WTC11 (cell line): Measurements from ENCODE around the gene SCO2. TPM values are rescaled to one million over a fixed set of nuclear protein-coding genes. Genes with fewer than 3 reads are reported as not detected.

Experiments
- ATAC-seq: fragments of 200-7000 bp; cut with Tn5 transposase; 2 replicates; pipeline ENCODE4 v1.10.0; 2021; ENCODE audit warnings: mild to moderate bottlenecking, moderate library complexity
- CTCF ChIA-PET: fragments of 300-600 bp; sonication (Branson Sonifier 250); formaldehyde crosslinking; loops from one replicate; lab custom pipeline; 2021; ENCODE audit warnings: antibody characterized with exemption; lab: Charles Lee
- POLR2A ChIA-PET: fragments of 350-600 bp; sonication (Branson Sonifier 250); formaldehyde crosslinking; loops from one replicate; lab custom pipeline; 2021; ENCODE audit warnings: antibody characterized with exemption; lab: Charles Lee
- DNase-seq: peaks from one replicate; pipeline ENCODE4 v3.0.0; 2021; ENCODE audit warnings: low spot score
- H3K27ac Mint-ChIP-seq: 2 replicates; pipeline ENCODE4 v1.8.0; 2021; ENCODE audit warnings: mixed read lengths
- H3K27me3 Mint-ChIP-seq: 2 replicates; pipeline ENCODE4 v1.8.0; 2021; ENCODE audit warnings: low read depth, mild to moderate bottlenecking, moderate library complexity, mixed read lengths
- H3K36me3 Mint-ChIP-seq: 2 replicates; pipeline ENCODE4 v1.8.0; 2021; ENCODE audit warnings: mixed read lengths
- H3K4me1 Mint-ChIP-seq: 2 replicates; pipeline ENCODE4 v1.8.0; 2022; ENCODE audit warnings: mixed read lengths
- H3K4me3 Mint-ChIP-seq: 2 replicates; pipeline ENCODE4 v1.8.0; 2021; ENCODE audit warnings: mild to moderate bottlenecking, moderate library complexity, mixed read lengths
- H3K9me3 Mint-ChIP-seq: 2 replicates; pipeline ENCODE4 v1.8.0; 2021; ENCODE audit warnings: mixed read lengths
- IRF2 ChIP-seq: sonication (generic); formaldehyde crosslinking; IDR thresholded peaks from 2 replicates; pipeline ENCODE4 v1.8.0; 2022; ENCODE audit warnings: low read depth, missing genetic modification reagents, borderline replicate concordance
- JAZF1 ChIP-seq: fragments of 250-450 bp; sonication (Bioruptor Pico); IDR thresholded peaks from 2 replicates; pipeline ENCODE4 v1.9.0; 2021; ENCODE audit warnings: moderate library complexity, mild to moderate bottlenecking, inconsistent platforms
- JUN ChIP-seq: sonication (generic); formaldehyde crosslinking; IDR thresholded peaks from 2 replicates; pipeline ENCODE4 v1.8.0; 2023; ENCODE audit warnings: mild to moderate bottlenecking, missing genetic modification reagents
- ZNF138 ChIP-seq: sonication (generic); formaldehyde crosslinking; conservative IDR thresholded peaks from 2 replicates; pipeline ENCODE4 v1.8.1; 2022; ENCODE audit warnings: mild to moderate bottlenecking, moderate library complexity, missing genetic modification reagents
- total RNA-seq: library from RNA; stranded (reverse); gene quantifications from 3 replicates; pipeline ENCODE4 v1.2.3, GENCODE V29; 2021
- TF ChIP-seq, protein P1 (sequence below): fragments of 250-450 bp; sonication (Bioruptor Pico); conservative IDR thresholded peaks from 2 replicates; pipeline ENCODE4 v1.9.0; 2021; ENCODE audit warnings: mild to moderate bottlenecking
- TF ChIP-seq, protein P2 (sequence below): fragments of 250-450 bp; sonication (Bioruptor Pico); IDR thresholded peaks from 2 replicates; pipeline ENCODE4 v1.9.0; 2021; ENCODE audit warnings: mild to moderate bottlenecking, borderline replicate concordance
- TF ChIP-seq, protein P3 (sequence below): sonication (generic); formaldehyde crosslinking; IDR thresholded peaks from 2 replicates; pipeline ENCODE4 v1.8.1; 2023; ENCODE audit warnings: mild to moderate bottlenecking, moderate library complexity, missing genetic modification reagents
- TF ChIP-seq, protein P4 (sequence below): sonication (generic); formaldehyde crosslinking; IDR thresholded peaks from 2 replicates; pipeline ENCODE4 v1.8.1; 2023; ENCODE audit warnings: mild to moderate bottlenecking, missing genetic modification reagents, borderline replicate concordance

The SCO2 gene
- total RNA-seq, 1 experiment from 2014 or later = not detected

DNA sequence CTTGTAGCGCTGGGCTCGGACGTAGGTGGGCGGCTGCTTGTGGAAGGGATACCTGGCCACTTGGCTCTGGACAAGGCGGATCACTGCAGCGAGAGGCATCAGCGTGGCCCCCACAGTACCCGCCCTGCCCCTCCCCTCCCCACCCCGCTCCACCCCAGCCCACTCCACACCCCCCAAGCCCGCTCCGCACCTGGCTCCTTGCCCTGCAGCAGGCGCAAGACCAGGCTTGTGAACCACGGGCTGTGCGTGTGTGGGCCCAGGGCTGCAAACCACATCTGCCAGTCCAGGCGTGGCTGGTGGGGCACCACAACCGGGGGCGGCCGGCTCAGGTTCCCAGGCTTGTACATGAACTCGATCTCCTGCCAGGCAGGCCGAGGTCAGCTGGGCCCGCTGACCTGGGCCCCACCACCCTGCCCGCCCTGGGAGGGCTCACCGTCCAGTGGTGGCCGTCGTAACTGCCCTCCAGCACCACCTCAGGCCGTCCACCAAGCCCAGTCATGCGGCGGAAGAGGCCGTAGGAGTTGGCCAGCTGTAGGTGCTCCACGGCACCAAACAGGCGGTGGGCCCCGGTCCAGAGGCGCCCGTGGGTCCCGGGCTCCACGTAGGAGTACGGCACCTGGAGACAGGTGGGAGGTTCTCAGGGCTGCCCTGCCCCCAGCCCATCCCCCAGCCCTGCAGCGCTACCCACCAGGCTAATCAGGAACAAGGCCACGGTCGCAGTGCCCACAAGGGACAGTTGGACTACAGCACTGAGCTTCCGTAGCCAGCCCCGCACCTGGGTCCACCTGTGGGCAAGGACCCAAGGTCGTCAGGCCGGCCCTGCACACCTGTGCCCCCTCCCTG, 20.8 kb downstream of the SCO2 start (continued):
- TF ChIP-seq, protein P1, sequence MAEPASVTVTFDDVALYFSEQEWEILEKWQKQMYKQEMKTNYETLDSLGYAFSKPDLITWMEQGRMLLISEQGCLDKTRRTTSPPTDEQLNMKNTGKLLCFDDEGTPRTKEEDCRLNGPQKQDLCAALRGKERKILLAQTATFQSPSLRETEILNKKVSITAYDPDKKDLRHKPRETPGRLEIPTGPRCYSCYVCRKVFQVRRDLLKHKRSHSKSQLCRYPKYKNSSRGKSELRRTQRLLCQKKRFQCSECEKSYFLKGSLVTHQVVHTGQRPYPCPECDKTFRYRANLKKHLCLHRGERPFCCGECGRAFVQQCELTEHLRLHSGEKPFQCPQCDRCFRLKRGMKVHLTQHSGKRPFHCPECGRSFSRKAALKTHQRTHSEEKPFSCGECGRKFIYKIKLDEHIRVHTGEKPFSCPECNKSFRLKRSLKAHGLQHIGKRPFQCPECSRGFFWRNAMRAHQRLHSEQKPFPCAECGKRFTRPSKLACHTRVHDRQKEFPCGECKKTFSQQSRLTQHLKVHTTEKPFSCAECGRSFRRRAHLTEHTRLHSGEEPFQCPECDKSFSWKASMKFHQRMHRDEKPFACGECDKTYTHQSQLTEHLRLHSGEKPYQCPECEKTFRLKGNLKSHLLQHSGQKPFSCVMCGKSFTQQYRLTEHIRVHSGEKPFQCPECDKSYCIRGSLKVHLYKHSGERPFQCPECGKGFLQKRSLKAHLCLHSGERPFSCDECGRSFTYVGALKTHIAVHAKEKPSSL (CRISPR knock-in tag) = no peak
- no peak for TF ChIP-seq IRF2
- TF ChIP-seq JUN (CRISPR knock-in tag) = no peak
- TF ChIP-seq JAZF1 (CRISPR knock-in tag) = no peak
- TF ChIP-seq, protein P2, sequence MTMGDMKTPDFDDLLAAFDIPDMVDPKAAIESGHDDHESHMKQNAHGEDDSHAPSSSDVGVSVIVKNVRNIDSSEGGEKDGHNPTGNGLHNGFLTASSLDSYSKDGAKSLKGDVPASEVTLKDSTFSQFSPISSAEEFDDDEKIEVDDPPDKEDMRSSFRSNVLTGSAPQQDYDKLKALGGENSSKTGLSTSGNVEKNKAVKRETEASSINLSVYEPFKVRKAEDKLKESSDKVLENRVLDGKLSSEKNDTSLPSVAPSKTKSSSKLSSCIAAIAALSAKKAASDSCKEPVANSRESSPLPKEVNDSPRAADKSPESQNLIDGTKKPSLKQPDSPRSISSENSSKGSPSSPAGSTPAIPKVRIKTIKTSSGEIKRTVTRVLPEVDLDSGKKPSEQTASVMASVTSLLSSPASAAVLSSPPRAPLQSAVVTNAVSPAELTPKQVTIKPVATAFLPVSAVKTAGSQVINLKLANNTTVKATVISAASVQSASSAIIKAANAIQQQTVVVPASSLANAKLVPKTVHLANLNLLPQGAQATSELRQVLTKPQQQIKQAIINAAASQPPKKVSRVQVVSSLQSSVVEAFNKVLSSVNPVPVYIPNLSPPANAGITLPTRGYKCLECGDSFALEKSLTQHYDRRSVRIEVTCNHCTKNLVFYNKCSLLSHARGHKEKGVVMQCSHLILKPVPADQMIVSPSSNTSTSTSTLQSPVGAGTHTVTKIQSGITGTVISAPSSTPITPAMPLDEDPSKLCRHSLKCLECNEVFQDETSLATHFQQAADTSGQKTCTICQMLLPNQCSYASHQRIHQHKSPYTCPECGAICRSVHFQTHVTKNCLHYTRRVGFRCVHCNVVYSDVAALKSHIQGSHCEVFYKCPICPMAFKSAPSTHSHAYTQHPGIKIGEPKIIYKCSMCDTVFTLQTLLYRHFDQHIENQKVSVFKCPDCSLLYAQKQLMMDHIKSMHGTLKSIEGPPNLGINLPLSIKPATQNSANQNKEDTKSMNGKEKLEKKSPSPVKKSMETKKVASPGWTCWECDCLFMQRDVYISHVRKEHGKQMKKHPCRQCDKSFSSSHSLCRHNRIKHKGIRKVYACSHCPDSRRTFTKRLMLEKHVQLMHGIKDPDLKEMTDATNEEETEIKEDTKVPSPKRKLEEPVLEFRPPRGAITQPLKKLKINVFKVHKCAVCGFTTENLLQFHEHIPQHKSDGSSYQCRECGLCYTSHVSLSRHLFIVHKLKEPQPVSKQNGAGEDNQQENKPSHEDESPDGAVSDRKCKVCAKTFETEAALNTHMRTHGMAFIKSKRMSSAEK (CRISPR knock-in tag) = no peak
- TF ChIP-seq, protein P3, sequence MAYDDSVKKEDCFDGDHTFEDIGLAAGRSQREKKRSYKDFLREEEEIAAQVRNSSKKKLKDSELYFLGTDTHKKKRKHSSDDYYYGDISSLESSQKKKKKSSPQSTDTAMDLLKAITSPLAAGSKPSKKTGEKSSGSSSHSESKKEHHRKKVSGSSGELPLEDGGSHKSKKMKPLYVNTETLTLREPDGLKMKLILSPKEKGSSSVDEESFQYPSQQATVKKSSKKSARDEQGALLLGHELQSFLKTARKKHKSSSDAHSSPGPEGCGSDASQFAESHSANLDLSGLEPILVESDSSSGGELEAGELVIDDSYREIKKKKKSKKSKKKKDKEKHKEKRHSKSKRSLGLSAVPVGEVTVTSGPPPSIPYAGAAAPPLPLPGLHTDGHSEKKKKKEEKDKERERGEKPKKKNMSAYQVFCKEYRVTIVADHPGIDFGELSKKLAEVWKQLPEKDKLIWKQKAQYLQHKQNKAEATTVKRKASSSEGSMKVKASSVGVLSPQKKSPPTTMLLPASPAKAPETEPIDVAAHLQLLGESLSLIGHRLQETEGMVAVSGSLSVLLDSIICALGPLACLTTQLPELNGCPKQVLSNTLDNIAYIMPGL = no peak
- TF ChIP-seq, protein P4, sequence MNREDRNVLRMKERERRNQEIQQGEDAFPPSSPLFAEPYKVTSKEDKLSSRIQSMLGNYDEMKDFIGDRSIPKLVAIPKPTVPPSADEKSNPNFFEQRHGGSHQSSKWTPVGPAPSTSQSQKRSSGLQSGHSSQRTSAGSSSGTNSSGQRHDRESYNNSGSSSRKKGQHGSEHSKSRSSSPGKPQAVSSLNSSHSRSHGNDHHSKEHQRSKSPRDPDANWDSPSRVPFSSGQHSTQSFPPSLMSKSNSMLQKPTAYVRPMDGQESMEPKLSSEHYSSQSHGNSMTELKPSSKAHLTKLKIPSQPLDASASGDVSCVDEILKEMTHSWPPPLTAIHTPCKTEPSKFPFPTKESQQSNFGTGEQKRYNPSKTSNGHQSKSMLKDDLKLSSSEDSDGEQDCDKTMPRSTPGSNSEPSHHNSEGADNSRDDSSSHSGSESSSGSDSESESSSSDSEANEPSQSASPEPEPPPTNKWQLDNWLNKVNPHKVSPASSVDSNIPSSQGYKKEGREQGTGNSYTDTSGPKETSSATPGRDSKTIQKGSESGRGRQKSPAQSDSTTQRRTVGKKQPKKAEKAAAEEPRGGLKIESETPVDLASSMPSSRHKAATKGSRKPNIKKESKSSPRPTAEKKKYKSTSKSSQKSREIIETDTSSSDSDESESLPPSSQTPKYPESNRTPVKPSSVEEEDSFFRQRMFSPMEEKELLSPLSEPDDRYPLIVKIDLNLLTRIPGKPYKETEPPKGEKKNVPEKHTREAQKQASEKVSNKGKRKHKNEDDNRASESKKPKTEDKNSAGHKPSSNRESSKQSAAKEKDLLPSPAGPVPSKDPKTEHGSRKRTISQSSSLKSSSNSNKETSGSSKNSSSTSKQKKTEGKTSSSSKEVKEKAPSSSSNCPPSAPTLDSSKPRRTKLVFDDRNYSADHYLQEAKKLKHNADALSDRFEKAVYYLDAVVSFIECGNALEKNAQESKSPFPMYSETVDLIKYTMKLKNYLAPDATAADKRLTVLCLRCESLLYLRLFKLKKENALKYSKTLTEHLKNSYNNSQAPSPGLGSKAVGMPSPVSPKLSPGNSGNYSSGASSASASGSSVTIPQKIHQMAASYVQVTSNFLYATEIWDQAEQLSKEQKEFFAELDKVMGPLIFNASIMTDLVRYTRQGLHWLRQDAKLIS = no peak

DNA sequence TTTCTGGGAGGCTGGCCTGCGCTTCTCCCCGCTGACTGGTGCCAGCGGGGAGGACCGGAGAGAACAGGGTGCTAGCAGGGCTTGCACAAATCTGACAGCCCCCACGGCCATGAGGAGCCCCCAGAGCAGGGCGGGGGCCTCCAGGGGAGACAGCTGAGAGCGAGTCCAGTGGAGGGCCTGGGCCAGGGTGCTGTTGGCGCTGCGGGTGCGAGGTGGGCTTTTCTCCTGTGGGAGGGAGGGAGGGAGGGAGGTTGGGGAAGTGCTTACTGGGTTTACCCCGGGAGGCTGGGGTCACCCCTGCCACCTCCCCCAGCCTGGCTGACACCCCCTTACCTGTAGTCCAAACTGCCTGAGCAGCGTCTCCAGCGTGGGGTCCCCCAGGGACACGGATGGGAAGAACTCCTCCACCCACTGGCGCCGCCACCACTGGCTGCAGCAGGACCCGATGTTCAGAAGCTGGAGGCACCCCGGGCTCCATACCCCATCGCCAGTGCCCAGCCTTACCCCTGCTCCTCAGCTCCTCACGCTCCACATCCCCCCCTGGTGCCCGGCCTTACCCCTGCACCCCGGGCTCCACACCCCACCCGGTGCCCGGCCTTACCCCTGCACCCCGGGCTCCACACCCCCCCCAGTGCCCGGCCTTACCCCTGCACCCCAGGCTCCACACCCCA, 21.8 kb downstream of the SCO2 start:
- Mint-ChIP-seq H3K9me3 (no peaks in the 10 kb centered on the region), H3K4me3 (no peak overlapping the region), H3K27ac (no peak overlapping the region), H3K4me1 (peaks cover 2% of the 10 kb centered on the region), H3K36me3 (no peaks in the 10 kb centered on the region), H3K27me3 (no peaks in the 10 kb centered on the region)
- no peak for TF ChIP-seq ZNF138 (CRISPR knock-in tag)
- ChIA-PET POLR2A (interaction anchor here (0.5 kb wide), 1 partner anchor 22 kb away, joined by 3 read pairs; no protein-coding TSS in a partner anchor), CTCF (interaction anchor here (0.6 to 1.2 kb wide), 11 partner anchors 13 to 236 kb away, joined by 3 to 9 read pairs (median 3); partner anchors contain the start of gene SCO2)
- no peak for ATAC-seq
- DNase-seq = no peak
